HT1080 (cell line): ENCODE measurements around the gene CPXM2. TPM values are rescaled to one million over a fixed set of nuclear protein-coding genes. Genes with fewer than 3 reads are reported as not detected.

Source experiments
- total RNA-seq: library from RNA; depleted of rRNA; stranded (reverse); fragments of >200 nt; shearing (Covaris generic); gene quantifications from 2 replicates; pipeline ENCODE4 v1.2.3, GENCODE V29; 2014; rRNA removed

Gene CPXM2
- total RNA-seq, 1 experiment from 2014 or later, result 0.08 TPM

Other genes with a start within 250 kb of the CPXM2 start
- not detected in 2 replicates for gene GPR26, start 225.5 kb downstream of the CPXM2 start, total RNA-seq
- gene CHST15, start 201.8 kb upstream of the CPXM2 start, total RNA-seq, result 10.9 and 19.2 TPM in 2 replicates